ENCODE results near the gene MIF4GD. TPM values are rescaled to one million over a fixed set of nuclear protein-coding genes. Genes with fewer than 3 reads are reported as not detected.
A peak's percentile ranks its signal among the peaks of the same experiment; 100 is the strongest.

MIF4GD gene
- total RNA-seq, 1 experiment from 2014 or later = 14.7 TPM

- DNase-seq (ENCODE audit: low spot score) = no peak
- ChIA-PET CTCF (interaction anchor here (1.3 to 2.3 kb wide), 4 partner anchors 11 to 311 kb away, joined by 4 to 16 read pairs (median 12); partner anchors contain the start of genes GGA3, MRPS7 and SLC25A19), POLR2A (ENCODE audit: low non-redundant PET) (no interaction called here)
- intact Hi-C loops (cut with micrococcal nuclease; ENCODE audit: unreplicated experiment) = no loop called here
- BruUV-seq (replicated peaks) = no TSS peak
- Histone ChIP-seq H3K36me3 (ENCODE audit: insufficient read depth, low read length, poor library complexity, severe bottlenecking) (peaks cover 4% of the 10 kb centered on the region), H3K9me3 (ENCODE audit: low read depth, low read length, poor library complexity, severe bottlenecking) (no peaks in the 10 kb centered on the region), H3K27me3 (replicated peaks; ENCODE audit: insufficient read depth, low read depth, low read length, poor library complexity) (no peaks in the 10 kb centered on the region), H3K4me3 (ENCODE audit: low read depth, low read length, poor library complexity, severe bottlenecking) (peak overlapping the region; percentile 100), H3K27ac (ENCODE audit: low read depth, low read length, poor library complexity, severe bottlenecking) (peak overlapping the region; percentile 83), H3K4me1 (ENCODE audit: insufficient read depth, low read length, poor library complexity, severe bottlenecking) (peaks cover 9% of the 10 kb centered on the region)
- TF ChIP-seq EZH2 (IDR thresholded peaks at IDR 0.05; ENCODE audit: borderline replicate concordance, low read depth, low read length, poor library complexity, severe bottlenecking) = no peak
- TF ChIP-seq, protein P1, sequence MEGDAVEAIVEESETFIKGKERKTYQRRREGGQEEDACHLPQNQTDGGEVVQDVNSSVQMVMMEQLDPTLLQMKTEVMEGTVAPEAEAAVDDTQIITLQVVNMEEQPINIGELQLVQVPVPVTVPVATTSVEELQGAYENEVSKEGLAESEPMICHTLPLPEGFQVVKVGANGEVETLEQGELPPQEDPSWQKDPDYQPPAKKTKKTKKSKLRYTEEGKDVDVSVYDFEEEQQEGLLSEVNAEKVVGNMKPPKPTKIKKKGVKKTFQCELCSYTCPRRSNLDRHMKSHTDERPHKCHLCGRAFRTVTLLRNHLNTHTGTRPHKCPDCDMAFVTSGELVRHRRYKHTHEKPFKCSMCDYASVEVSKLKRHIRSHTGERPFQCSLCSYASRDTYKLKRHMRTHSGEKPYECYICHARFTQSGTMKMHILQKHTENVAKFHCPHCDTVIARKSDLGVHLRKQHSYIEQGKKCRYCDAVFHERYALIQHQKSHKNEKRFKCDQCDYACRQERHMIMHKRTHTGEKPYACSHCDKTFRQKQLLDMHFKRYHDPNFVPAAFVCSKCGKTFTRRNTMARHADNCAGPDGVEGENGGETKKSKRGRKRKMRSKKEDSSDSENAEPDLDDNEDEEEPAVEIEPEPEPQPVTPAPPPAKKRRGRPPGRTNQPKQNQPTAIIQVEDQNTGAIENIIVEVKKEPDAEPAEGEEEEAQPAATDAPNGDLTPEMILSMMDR (conservative IDR thresholded peaks at IDR 0.05; ENCODE audit: low read depth, low read length) = no peak
These were observed 1.2 kb upstream of the MIF4GD start for GRCh38 chr17:75271955-75272847.

DNA sequence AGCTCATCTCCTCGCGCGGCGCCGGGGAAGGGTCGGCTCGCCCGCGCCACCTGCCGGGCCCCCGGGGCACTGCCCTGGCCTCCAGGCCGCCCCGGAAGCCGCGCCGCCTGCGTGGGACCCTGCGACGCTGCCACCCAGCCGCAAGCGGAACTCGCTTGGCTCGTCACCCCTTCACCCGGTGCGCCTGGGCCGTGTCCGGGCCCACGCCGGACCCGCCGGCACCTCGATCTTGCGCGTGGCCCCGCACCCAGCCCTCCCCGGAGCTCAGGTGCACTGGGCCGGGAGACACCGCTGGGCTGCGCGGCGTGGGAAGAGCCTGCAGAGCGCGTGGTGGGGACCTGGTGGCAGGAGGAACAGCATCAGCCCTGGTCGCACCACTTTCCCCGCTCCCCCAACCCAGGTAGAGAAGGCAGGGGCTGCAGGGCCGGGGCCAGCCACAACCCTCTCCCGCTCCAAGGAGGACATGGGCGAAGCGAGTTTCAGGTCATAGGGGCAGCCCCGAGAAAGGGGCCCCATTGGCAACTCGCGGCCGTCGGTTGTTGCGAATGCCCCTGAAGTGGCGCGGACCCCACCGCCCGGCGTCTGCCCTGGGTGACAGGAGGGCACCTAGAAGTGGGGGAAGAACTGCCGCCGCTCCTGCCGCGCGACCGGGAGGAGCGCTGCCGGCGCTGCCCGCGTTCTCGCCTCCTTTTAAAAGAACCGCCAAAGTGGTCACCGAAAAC is 363 bp upstream of the MIF4GD start:
- Histone ChIP-seq H3K27ac (ENCODE audit: low read depth, low read length, poor library complexity, severe bottlenecking) (peak overlapping the region; percentile 83), H3K27me3 (replicated peaks; ENCODE audit: insufficient read depth, low read depth, low read length, poor library complexity) (no peaks in the 10 kb centered on the region), H3K4me1 (ENCODE audit: insufficient read depth, low read length, poor library complexity, severe bottlenecking) (peaks cover 9% of the 10 kb centered on the region), H3K9me3 (ENCODE audit: low read depth, low read length, poor library complexity, severe bottlenecking) (no peaks in the 10 kb centered on the region), H3K36me3 (ENCODE audit: insufficient read depth, low read length, poor library complexity, severe bottlenecking) (peaks cover 12% of the 10 kb centered on the region), H3K4me3 (ENCODE audit: low read depth, low read length, poor library complexity, severe bottlenecking) (peak overlapping the region; percentile 100)
- intact Hi-C loops (cut with micrococcal nuclease; ENCODE audit: unreplicated experiment) = no loop called here
- CTCF ChIA-PET = interaction anchor here (0.6 to 2.3 kb wide), 16 partner anchors 10 to 310 kb away, joined by 3 to 16 read pairs (median 5); partner anchors contain the start of genes GGA3, GRB2, MRPS7 and NUP85
- no TSS peak for BruUV-seq (replicated peaks)
- DNase-seq (ENCODE audit: low spot score) = peak; percentile 89
- POLR2A ChIA-PET (ENCODE audit: low non-redundant PET) = interaction anchor here (0.5 to 1.0 kb wide), 4 partner anchors 9 to 23 kb away, joined by 3 to 12 read pairs (median 4); partner anchors contain the start of gene SLC25A19
- TF ChIP-seq EZH2 (IDR thresholded peaks at IDR 0.05; ENCODE audit: borderline replicate concordance, low read depth, low read length, poor library complexity, severe bottlenecking) = no peak
- TF ChIP-seq, protein P1 (conservative IDR thresholded peaks at IDR 0.05; ENCODE audit: low read depth, low read length) = peak; percentile 37; the same call in 1 of the 2 replicates

DNA sequence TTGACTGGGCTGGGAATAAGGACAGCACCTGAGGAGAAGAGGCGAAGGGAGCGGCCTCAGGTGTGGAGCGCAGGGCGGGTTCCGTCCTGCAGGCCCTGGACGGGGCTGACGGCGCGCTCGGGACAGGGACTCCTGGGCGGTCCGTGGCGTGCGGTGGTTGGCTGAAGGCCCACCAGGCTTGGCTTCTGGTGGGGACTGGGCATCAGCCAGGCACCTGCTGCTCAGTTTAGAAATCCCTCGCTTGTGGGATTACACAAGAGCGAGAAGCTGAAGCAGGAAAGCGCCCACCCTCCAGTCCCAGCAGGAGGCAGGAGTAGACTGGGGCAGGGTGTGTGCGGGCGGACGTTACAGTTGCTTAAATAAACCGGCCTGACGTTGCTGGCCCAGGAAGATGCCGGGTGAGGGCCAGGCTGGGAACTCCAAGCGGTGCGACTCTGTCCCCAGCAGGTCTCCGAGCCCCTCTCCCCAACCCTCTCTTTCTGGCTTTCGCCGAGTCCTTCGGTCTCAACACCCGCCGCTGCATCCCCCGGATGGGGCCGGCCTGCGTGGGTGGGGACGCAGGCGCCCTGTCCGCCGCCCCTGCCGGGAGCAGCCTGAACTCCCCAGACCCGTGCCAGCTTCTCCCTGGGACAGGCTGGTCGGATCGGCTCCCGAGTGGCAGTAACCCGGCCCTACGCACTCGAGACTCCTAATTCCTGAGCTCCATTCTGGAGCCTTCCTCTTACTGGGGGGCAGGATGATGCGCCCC is 639 bp downstream of the MIF4GD start:
- no peak for TF ChIP-seq EZH2 (IDR thresholded peaks at IDR 0.05; ENCODE audit: borderline replicate concordance, low read depth, low read length, poor library complexity, severe bottlenecking)
- TF ChIP-seq, protein P1 (conservative IDR thresholded peaks at IDR 0.05; ENCODE audit: low read depth, low read length) = 0 out of 2 replicates have a peak, but pooled peaks have one; percentile 21
- DNase-seq (ENCODE audit: low spot score) = peak; percentile 83
- intact Hi-C loops (cut with micrococcal nuclease; ENCODE audit: unreplicated experiment) = no loop called here
- peaks cover 9% of the 10 kb centered on the region for H3K4me1 ChIP-seq (ENCODE audit: insufficient read depth, low read length, poor library complexity, severe bottlenecking)
- H3K9me3 ChIP-seq (ENCODE audit: low read depth, low read length, poor library complexity, severe bottlenecking) = no peaks in the 10 kb centered on the region
- peaks cover 22% of the 10 kb centered on the region for H3K36me3 ChIP-seq (ENCODE audit: insufficient read depth, low read length, poor library complexity, severe bottlenecking)
- no TSS peak for BruUV-seq (replicated peaks)
- H3K27ac ChIP-seq (ENCODE audit: low read depth, low read length, poor library complexity, severe bottlenecking) = peak overlapping the region; percentile 88
- no peaks in the 10 kb centered on the region for H3K27me3 ChIP-seq (replicated peaks; ENCODE audit: insufficient read depth, low read depth, low read length, poor library complexity)
- H3K4me3 ChIP-seq (ENCODE audit: low read depth, low read length, poor library complexity, severe bottlenecking) = peak overlapping the region; percentile 100
- ChIA-PET CTCF (interaction anchor here (0.5 to 2.3 kb wide), 18 partner anchors 9 to 309 kb away, joined by 3 to 16 read pairs (median 5); partner anchors contain the start of genes GGA3, GRB2, MRPS7 and NUP85), POLR2A (ENCODE audit: low non-redundant PET) (interaction anchor here (0.6 to 1.0 kb wide), 3 partner anchors 8 to 20 kb away, joined by 4 to 12 read pairs (median 5); partner anchors contain the start of gene SLC25A19)
